T-helper 1 cell (primary cell): ENCODE data around the gene SCUBE1.
A peak's percentile ranks its signal among the peaks of the same experiment; 100 is the strongest.

ENCODE experiments used
- DNase-seq, 5 donors: peaks; one replicate each; pipeline ENCODE4 v3.0.0-alpha.2; 2012 to 2020

Gene SCUBE1

DNA sequence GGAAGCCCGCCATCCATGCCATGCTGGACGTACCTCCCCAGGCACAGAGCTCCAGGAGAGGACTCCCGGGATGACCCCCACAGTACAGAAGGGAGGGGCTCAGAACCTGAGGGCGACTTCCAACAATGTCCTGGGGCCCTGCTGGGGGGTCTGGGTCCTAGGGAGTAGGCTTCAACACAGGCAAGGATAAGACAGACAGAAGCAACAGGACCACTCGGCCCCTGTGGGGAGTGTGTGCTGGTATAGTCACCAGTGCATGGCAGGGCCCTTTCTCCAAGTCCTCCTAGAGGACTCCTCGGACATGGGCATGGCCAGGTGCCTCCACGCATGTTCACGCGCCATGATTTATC is 173.1 kb downstream of the SCUBE1 start:
- no peak for DNase-seq

DNA sequence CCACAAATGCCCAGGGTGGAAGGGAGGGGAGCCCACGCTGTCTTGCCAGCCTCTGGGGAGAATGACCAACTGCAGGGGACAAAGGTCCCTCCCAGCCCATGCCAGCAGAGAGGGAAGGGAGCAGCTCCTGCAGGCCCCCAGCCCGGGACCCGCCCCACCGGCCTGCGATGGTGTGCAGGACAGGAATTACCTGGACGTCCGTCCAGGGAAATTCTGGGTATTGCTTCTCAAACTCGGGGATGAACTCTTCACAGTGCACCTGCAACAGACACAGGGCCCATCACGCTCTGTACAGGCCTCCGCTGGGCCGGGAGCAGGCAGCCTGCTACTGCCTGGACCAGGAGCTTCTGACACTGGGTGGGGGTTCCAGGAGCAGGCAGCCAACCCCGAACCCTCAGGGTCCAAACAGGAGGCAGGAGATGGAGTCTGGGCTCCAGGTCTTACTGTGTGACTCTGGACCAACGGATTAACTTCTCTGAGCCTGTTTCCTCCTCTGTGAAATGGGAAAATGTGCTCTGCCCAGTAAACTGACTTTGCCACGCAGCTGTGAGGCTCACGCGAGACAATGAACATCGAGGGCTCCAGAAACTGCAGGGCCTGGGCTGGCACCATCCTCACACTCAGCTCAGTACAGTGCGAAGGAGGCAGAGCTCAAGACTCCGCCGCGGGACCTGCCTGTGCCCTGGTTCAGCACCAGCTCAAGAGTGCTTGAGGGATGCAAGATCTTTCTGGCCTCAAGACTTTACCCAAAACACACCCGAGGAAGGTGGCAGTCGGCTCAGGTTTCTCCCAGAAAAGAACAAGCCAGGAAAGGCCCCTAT is 173.7 kb downstream of the SCUBE1 start:
- DNase-seq = no peak

GRCh38 chr22:43168471-43169309 is 174.5 kb downstream of the SCUBE1 start:
- DNase-seq = no peak

DNA sequence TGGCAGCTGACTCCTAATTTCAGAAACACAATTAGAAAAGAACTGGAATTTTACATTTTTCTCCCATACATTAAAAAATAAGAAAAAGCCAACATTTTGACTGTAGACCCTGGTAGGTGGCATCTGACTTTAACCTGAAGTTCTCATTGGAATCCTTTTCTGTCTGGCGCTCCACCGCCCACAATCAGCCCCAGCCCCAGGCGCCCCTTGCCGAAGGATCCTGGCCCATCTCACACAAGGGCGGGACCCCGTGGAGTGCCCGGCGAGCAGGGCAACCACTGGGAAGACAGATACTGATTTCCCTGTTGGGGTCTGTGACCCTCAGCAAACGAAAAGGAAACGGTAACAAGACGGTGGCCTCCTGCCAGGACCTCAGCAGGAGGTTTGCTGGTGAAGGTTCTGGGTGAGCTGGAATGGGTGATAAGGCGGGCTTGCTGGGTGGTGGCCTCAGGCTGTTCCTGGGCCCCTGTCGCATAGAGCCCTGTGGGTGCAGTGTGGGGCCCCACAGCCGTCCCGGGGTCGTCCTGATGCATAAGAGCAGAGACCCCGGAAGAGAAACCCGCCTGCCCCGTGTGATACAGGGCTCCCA is 176.1 kb downstream of the SCUBE1 start:
- DNase-seq = no peak

- DNase-seq = no peak
These were observed 176.8 kb downstream of the SCUBE1 start for GRCh38 chr22:43166132-43166930.

DNA sequence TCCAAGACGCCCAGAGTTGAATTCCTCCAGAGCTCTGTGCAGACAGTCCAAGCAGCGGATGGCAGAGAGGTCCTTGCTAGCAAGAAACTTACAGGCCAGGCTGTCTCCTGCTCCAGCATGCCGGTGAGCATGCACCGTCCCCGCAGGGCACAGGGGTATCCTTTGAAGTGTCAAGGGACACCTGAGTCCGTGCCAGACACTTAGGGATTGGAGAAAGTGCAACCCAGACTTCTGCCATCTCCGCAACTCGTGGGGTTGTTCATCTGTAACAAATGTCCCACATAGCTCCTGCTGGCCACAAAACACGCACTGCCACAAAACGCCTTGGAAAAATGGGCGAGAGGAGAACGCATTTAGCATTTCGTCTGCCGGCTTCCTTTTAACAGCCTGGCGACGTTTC is 178.5 kb downstream of the SCUBE1 start:
- no peak for DNase-seq

GRCh38 chr22:43163241-43163795 is 179.9 kb downstream of the SCUBE1 start:
- DNase-seq = no peak

GRCh38 chr22:43162412-43163150 is 180.6 kb downstream of the SCUBE1 start:
- no peak for DNase-seq

GRCh38 chr22:43160497-43161126 is 182.6 kb downstream of the SCUBE1 start:
- no peak for DNase-seq

DNA sequence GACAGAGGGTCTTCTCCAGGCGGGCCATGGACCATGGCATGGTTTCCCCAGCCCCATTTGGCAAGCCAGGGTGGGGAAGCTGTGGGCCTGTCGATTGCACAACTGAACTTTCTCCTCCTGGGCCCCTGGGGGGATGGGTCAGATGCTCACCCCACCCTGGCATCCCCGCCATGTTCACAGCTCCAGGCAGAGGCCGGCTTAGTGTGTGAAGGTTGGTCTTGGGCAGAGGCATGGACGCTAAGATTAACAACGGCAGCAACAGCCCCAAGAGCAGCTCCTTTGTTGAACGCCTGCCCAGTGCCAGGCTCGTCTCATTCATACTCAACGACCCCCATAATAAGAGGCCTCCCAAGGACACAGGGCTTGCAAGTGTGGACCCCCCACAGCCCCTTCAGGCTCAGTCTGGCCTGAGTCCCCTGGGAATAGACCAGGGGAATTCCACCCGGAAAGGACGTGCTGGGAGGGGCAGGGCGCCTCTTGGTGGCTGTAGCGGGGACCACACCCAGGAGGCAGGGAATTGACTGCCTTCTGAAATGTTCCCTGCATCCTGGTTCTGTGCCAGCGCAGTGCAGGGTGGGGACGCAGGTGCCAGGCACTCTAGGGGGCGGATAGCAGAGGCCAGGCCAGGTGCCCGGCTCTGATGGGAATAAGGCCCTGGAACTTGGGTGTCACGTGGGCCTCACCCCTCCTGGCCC is 183.5 kb downstream of the SCUBE1 start:
- no peak for DNase-seq

- DNase-seq = no peak
These were observed 184.2 kb downstream of the SCUBE1 start for GRCh38 chr22:43158778-43159483.

GRCh38 chr22:43157874-43158546 is 185.2 kb downstream of the SCUBE1 start:
- DNase-seq = no peak

DNA sequence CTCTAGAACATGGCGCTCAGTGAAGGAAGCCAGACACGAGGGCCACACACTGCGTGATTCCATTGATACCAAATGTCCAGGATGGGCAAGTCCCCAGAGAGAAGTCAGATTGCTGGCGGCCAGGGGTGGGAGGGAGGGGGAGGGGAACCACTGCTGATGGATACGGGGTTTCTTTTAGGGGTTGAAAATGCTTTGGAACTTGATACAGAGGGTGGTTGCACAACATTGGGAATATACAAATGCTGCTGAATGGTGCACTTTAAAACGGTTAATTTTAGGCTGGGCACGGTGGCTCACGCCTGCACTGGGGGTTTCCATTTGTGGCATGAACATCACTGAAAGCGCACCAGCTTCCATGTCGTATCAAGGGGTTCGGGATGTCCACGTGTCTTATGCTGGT is 186.8 kb downstream of the SCUBE1 start:
- no peak for DNase-seq

DNA sequence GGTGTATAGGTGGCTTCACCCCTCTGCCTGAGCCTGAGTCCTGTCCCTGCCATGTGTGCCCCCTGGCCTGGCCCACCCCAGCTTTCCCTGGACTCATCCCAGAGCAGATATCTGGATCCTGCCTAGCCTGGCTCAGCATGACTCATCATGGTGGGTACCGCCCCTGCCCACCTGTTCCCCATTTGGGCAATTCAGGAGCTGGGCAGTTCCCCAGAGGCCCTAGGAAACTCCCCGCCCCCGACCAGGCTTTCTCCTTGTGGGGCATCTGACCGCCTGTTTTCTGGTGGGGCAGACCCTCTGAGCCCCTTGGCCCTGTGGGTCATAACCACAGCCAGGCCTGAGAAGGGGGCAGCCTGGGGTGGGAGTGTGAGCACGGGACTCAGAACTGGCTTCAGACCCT is 187.4 kb downstream of the SCUBE1 start:
- DNase-seq = no peak

DNA sequence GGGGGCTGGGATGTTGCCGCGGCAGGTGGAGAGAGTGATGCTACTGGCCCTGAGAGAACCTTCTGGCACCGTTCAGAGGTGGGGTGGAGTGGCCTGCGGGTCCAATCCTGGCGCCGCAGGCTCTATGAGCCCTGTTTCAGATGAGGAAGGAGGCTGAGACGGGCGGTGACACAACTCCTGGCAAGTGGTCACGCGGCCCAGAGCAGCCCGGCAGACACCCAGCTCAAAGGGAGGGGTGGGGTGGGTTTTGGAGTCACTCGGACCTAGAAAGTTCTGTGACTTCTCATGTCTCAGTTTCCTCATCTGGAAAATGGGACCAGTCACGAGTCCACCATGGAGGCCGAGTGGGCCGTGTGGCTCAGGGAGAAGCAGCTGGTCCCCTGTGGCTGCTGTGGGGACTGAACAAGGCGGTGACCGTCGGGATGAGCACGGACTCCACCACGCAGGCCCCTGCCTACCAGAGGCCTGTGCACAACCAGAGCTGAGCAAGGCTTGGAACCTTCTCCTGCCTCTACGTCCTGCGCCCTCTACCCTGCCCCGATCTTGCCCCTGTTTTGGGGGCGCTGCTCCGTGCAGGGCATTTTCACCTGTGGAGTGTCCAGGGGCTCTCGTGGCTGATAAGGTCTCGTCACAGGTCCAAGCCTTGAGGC is 188.2 kb downstream of the SCUBE1 start:
- DNase-seq = no peak

DNA sequence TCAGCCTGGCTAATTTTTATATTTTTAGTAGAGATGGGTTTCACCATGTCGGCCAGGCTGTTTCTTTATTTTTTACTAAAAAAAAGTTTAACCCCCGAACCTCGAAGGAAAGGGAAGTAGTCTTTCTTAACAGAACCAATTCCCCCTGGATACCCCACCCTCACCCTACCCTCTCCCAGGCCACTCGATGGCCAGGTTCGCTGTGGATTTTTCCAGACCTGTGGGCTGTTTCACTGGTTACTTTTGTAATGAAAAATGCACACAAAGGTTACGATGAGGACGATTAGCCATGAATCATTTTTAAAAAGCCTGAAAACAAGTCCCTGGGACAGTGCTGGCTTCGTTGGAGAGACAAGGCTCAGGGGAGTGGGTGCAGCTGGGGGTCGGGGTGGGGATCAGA is 189.3 kb downstream of the SCUBE1 start:
- no peak for DNase-seq

DNA sequence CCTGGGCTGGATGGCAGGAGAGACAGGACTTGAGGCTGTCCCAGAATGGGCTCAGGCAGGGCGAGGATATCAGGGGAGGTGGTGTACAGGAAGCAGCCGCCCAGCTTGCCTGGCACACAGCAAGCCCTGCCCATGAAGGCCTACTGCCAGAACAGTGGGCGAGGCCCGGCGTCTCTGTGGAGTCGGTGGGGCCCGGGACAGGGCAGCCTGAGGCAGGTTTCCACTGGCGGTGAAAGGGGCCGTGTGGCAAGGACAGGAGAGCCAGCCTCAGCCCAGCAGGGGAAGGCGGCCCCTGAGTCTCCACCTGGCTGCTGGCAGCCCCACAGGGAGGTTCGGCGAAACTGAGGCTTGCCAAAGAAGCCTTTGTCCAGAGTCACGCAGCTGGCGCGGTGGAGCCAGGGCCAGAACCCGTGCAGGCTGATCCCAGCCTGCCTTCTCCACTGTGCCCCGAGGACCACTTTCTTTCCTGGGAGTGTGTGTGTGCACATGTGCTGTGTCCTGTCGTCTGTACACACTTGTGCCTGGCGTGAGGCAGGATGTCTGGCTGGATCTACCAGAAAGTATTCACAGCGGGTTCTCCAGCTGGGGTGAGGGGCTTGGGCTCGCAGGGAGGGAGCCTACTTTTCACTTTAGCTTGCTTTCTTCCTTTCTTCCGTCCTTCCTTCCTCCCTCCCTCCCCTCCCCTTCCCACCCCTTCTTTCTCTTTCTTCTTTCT is 190.7 kb downstream of the SCUBE1 start:
- DNase-seq = peak; percentile 34 to 73 (median 49)

- peak in 1 of 5 donors; percentile 6 for DNase-seq
These were observed 191.2 kb downstream of the SCUBE1 start for GRCh38 chr22:43152003-43152356.
